Left kidney (tissue), 2 donors: ENCODE measurements around the gene S100A10. TPM values are rescaled to one million over a fixed set of nuclear protein-coding genes. Genes with fewer than 3 reads are reported as not detected.

ENCODE experiments used
- DNase-seq: peaks from one replicate; pipeline ENCODE4 v3.0.0-alpha.2; 2013
- polyA plus RNA-seq: library from polyadenylated mRNA; unstranded; fragments of 120-200 nt; gene quantifications from one replicate; pipeline ENCODE4 v1.2.1, GENCODE V29; 2013; ENCODE audit not compliant: insufficient read length

Gene S100A10
- polyA plus RNA-seq, 1 donor: 190 TPM

DNA sequence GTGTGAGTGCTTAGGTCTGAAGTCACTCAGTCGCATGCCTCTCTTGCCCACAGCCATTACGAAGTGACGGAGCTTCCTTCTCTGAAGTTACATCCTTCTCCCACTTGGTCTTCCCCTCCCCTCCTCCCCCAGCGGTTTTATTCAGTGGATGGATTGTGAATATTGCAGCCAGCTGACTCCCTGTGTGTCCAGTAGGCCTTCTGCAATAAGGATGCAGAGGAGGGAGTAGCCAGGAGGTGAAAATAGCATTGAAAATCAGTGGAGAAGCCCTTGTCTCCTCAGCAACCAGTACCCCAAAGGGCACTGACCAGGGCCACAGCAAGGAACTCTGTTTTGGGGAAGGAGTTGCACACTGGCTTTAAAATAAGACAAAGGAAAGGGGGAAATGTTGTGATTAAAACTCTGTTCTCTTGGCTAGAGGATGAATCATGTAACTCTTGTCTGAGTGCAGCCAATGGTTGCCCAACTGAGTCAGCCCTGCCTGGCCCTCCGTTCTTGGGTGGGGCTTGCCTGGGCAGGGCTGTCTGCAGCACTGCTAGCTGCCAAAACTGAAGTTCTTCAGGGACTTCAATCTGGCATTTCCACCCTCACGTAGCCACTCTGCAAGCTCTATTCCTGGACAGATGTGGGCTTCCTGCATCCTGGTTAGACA, 4.3 kb downstream of the S100A10 start:
- no peak for DNase-seq

DNA sequence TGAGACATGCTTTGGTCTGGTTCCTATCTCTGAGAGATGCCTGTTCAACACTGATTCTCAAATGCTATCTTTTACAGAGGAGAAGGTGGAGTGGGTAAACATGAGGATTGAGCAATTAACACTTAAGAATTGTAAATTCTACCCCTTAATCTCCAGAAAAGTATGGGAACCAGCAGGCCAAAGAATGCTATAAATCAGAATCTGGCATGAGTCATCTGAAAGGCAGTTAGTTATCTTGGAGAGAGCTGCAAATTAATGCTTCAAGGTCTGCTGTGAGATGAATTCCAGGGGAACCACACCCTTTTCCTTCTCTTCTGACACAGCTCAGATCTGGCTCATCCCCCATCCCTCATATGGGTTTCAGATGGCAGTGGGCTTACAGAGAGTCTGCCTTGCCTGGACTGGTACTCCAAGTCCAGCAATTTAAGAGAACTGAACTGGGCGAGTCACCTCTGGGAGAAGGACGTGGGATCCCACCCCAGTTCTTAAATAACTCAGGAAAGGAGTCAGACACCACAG, 5.2 kb downstream of the S100A10 start:
- no peak for DNase-seq

DNA sequence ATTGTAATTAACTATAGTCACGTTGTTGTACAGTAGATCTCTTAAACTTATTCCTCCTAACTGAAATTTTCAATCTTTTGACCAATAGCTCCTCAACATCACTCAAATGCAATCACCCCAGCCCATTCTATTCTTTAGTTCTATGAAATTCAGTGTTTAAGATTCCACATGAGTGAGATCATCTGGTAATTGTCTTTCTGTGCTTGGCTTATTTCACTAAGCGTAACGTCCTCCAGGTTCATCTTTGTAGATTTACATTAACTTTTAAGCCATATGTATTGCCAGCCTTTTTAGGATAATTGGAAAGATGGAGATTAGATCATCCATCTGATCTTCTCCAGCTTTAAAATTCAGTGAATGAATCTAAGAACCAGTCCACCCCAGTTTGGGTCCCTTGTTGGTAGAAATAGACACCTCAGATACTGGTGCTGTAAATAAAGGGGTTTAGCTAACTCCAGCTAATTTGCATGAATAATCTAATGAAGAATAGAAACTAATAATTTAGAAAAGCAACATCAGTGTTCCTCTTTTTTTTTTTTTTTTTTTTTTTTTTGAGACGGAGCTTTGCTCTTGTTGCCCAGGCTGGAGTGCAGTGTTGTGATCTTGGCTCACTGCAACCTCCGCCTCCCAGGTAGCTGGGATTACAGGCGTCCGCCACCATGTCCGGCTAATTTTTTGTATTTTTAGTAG, 7.0 kb downstream of the S100A10 start:
- DNase-seq: no peak

DNA sequence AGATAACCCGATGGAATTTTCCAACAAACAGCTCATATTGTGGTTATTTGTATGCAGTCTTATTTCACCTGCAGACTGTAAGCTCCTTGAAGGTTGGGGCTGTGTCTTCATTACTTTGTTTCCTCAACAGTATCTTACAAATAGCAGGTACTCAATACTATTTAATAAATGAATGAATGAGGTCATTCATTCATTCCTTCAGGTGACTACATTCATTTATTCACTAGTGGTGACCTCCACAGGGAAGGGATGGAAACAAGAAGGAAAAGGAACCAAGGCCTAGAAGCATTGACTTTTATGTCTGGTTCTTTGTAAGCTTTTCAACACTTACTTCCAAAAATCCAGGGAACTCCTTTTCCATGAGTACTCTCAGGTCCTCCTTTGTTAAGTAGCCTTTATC, 7.9 kb downstream of the S100A10 start:
- no peak for DNase-seq

DNA sequence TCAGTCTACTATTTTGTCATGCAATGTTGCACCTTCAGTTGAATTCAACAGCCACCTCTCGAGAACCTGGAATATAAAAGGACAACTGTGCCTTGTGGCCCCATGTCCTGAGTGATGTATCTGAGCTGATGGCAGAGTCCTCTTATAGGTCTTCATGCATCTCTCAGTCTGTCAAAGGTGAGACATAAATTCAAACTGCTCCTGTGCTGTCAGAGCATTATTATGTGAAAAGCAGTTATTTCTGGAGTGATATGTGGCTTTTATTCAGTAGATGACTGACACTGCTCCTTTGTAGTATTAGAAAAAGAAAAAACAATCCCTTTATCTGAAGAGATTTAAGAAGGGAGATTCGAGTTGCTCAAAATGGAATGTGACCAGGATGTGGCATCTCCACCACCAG, 8.4 kb downstream of the S100A10 start:
- DNase-seq: no peak

DNA sequence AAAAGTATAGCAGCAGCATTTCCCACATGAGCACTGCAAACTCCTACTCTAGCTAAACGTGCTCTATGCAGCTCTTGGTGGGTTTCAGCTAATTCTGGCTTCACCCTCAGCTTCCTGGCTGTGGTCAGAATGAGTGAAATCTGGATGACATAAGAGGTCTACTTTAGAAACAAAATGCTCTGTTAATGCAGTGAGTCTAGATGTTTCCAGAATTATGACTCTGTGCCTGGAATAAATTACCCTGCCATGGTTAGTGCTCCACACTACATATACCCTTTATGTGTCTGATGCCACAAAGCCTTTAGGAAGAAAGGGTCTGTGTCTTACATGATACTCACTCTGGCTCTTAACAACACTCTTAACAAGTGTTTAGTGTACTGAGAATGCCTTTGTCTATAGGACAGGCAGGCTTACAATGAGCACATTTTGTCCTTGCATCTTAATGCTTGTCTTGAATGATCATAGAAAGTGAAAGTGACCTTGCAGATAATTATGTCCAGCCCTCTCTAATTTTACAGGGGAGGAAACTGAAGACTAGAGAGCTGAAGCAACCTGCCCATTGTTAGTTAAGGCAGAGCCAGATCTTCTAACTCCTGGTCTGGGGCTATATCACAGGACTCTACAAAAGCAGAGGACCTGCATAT, 9.2 kb downstream of the S100A10 start:
- no peak for DNase-seq

DNA sequence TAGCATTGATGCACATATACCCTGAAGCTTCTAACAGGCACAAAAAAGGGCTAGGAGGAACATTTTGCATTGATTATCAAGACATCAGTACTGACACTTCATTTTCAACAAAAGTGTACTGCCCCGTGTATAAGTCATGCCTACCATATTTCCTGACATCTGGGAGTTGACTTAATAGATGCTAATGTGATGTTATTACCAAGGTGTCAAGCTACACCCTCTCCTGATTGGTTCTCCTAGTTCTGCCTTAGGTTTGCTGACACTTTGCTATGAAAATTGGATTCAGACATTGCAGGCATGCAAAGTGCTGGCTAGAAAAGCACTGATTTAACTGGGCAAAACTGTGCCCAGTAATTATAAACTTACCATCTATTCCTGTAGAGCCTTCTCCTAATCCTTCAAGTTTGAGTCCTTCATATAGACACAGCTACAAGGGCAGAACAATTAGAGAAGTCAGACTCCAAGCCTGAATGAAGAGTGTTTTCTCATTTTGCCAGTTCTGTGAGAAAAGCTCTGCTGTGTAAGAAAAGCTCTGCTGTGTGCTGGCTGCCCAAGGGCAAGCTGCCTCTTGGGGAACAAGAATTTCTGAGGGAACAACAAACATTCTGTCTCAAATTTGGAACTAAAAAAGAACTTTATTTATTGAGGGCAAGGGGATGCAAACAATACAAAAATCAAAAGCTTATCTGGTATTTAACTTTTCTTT, 11.2 kb downstream of the S100A10 start:
- no peak for DNase-seq

DNA sequence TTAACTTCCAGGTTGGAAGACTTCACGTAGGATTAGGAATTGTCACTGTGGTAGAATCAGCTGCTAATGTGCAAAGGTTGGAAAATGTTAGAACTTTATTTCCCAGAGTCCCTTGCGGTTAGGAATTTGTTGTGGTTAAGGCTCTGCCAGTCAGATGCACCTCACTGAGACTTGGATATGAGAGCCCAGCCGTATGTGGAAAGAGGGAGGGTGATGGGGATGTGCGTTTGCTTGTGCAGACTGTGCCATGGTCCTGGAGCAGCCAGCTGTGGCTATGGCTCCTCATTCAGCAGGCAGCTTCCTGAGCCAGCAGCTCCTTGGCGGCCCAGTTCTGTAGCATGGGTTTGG, 12.5 kb downstream of the S100A10 start:
- no peak for DNase-seq

DNA sequence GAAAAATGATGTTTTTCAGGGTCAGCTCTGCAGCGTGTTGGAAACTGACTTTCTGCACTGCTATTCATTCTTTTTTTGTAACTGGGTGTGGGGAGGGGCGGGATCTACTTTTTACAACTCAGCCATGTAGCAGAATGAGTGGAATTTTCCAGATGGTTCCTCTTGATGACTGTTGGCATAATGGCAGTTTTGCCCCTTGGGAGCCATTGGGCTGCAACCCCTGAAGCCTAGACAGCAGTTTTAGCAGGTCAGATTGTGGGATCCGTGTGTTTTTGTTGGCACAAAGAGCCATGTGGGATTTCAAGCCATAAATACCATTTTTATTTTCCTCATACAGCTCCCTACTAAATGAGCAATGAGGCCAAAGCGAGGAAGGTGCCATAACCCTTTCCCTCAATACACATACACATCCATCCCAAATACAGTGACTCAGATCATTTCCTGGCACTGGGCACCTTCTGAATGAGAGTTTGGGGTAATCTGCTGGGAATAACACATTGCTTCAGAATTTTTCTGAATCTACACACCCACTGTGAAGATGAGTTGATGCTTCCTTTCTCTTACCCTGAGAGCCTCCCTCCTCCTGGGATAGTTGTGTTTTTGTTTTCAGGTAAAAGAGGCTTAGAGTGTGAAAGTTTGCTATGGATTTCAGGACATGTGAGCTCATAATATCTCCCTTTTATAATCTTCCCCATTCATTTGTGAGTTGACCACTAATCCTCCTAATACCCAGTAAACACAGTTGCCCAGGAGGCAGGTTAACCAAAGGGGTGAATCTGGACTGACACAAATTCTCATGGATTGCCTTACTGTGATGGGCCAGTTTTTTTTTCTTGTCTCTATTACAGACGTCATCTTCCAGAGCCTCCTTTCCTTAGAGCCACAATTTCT, 13.1 kb downstream of the S100A10 start:
- DNase-seq: no peak

DNA sequence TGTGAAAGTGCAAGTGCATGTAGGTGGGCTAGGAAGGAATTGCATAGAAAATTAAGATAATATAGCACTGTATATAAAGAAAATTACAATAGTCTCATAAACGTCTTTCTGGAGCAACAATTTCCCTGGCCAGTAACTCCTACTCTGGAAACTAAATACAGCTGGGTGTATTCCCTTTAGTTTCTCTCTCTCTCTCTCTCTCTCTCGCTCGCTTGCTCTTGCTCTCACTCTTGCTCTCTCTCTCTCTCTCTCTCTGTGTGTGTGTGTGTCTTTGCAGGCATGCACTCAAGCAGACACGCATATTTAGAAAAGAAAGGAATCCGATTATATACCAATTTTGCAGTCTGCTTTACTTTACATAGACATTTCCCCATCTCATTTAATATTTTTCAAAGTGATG, 14.7 kb downstream of the S100A10 start:
- DNase-seq: no peak

DNA sequence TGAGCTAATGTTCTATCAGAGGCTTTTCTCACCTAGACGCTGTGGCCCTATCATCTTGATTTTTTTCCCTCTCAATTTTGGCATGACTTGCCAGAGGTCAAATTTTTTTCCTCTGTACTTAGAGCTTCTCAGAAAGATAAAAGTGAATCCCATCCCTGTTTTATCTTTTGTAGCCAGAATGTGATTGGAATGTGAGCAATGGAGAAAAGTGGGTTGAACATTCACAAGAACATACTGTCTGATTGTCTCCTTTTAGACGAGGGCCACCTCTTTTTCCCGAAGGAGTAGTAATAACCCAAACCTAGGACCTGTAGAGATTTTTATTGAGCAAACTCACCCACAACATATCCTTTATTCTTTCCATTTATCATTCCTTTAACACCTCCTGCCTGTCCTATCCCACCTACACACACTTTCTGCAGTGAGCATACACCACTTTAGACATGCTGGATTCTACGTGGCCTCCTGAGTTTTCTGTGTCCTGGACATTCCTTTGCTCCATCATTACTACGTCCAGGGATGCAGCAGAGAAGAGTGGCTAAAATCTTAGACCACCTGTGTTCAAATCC, 15.9 kb downstream of the S100A10 start:
- no peak for DNase-seq

DNA sequence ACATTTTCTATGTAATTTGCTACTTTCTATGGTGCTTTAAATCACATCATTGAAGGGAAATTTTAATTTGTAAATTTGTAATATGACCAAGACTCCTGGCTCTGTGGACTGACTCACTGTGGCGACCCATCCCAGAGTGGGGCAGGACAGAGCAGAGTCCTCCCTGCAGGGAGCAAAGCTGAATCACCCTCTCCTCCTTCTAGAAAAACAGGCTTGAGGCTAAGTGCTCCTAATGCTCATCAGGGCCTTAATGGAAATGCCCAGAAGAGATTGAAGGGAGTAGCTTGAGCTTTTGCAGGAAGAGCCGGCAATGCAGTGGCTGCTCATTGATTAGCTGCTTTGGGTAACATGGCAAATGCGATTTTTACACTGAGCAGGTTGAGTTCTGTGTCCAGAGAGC, 16.8 kb downstream of the S100A10 start:
- no peak for DNase-seq

DNA sequence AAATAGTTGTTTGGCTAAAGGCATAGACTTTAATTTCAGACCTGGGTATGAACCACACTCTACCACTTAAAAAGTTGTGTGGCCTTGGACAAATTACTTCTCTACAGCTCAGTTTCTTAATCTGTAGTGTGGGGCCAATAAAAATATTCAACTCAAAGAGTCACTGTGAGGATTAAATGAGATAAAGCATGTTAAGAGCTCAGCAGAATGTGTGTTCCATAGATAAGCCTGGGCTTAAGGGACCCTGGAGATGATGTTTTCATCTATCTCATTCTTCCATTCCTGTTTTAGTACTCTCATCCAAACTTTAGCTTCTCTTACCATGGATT, 17.7 kb downstream of the S100A10 start:
- DNase-seq: no peak

DNA sequence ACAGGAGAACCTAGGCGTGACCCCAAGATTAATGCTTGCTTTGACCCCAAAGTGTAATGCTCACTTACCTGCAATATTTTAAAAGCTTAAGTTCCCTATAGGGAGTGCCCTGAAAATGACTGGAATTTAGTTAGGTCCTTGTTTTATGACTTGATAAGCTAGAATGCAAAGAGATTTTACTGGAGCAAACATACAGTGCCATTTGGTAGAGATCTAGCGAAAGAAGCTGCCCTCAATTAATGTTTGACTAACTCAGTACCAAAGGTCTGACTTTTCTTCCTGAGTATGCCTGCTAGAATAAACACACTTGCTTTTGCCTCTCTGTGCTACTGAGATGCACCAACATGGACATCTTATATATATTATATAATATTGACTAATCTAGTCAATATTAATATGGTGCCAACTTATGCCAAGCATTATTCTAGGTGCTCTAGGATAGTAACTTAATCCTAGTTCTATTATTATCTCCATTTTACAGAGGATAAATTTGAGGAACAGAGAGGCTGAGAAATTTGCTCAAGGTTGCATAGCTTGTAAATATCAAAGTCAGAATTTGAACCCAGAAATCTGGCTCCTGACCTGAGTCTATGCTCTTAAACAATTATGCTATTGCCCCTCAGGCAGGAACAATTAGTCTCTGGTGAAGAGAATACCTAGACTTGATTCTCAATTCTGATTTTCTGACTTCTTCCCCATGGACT, 18.2 kb downstream of the S100A10 start:
- no peak for DNase-seq

DNA sequence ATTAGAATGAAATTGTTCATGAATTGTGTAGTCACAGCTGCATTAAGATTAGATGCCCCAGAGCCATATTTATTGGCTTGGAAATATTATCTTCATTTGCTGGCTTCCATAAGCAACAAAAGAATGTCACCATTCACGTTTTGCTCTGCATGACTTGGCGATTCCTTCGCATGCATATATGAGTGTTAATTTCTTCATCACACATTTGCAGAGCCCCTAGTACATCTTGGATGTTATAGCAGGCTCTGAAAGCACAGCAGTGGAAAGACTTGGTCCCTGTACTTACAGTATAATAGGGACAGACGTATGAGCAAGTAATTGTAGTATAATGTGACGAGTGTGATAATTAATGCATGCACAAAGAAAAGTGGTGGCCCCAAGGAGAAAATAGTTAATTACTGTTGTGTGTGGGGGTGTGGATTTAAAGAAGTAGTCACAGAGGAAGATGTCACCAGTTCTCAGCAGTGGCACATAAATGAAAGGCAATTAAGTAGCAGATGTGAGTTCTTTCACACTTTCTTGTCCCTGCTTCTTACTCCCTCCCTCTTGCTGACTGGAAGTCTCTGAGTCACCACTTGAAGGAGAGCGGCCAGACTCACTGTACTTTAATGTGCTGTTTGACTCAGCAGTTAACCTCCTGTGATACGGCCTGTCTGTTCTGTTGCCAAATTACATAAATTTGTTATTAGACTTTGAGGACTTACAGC, 21.0 kb downstream of the S100A10 start:
- peak; percentile 79 for DNase-seq

DNA sequence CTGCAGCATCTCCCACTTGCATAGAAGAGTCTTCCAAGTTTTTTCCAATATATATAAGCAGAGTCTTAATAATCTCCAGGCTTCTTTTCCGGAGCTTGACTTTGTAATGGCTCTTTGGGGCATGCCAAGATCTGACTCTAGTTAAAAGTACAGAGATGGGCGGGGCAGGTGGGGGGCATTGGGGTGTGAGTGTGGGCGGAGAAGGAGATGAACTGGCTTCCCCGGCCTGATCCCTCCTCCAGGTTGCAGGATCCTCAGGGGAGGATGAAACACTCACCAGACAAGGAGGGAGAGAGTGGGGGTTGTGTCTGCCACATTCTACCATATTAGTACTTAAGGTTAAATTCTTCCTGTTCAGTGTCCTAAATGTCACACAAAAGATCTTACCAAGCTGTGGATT, 23.0 kb downstream of the S100A10 start:
- no peak for DNase-seq

DNA sequence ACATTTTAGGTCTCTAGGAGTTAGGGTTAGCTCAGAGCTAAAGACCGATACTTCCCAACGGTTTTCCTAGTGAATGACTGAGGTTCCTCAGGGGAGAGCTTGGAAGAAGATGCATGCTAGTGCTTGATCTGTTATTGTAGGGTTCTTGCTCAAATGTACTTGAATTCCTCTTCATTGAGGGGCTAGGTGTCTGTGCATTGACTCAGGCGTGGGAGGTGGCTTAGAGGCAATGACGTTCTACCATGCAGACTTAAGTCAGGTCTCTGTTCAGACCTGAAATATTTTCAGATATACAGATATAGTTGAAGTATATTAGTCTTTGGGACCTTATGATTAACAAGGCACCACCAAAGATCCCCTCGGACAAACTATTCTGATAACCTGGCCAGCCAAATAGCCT, 23.5 kb downstream of the S100A10 start:
- no peak for DNase-seq

DNA sequence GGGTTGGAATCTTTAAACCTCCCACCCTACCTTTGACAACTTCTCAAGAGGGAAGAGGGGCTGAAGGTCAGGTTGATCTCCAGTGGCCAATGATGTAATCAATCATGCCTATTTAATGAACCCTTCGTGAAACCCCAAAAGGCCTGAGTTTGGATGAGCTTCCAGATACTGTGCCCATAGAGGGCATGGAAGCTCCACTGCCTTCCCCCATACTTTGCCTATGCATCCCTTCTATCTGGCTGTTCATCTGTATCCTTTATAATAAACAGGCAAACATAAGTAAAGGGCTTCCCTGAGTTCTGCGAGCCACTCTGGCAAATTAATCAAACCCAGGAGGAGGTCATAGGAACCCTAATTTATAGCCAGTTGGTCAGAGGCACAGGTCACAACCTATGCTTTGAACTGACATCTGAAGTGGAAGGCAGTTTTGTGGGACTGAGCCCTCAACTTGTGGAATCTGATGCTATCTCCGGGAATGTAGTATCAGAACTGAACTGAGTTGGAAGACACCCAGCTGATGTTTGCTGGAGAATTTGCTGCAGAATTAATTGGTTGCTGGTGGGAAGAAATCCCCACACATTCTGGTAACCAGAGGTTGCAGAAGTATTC, 24.8 kb downstream of the S100A10 start:
- no peak for DNase-seq

DNA sequence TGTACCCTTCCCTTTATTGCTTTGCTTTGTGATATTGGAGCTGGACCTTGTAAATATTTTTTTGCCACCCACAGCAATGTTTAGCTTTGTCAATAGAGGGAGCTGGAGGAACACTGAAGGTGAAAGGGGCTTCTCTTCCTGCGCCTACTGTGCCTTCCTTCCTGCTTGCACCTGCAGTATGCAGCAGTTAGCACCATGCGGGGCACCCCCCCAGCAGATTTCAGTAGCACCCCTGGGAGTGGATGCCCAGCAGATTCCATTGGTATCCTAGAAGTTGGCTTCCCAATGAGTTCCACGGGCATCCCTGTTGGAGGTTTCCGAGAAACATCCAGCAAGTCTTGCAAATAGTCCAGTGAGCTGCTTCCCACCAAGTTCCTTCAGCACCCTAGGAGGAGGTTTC, 25.6 kb downstream of the S100A10 start:
- no peak for DNase-seq

DNA sequence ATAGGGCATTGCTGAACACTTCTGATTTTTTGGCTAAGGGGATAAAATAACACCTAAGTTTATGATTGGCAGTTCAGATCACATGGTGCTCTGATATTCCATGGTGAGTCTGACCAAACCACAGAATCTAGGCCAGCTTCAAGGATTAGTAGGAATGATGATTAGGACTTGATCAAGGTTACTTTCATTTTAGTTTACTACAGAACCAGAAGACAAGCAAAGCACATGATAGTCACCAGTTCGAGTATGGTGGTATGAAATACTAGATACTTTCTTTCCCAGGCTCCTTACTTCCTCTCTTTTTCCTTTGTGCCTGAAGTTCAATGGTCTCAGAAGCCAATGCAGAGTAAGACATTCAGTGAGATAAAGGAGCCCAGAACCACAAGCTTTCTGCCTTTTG, 26.6 kb downstream of the S100A10 start:
- no peak for DNase-seq
